Stimulated activated CD4-positive, alpha-beta T cell treated with anti-CD3 and anti-CD28 coated beads, Interleukin-12 subunit alpha, Interleukin-12 subunit beta, amount 100 ng/mL, for 4 hours (primary cell): ENCODE data around the gene COL16A1.

ENCODE experiments used
- DNase-seq: peaks from one replicate; pipeline ENCODE4 v3.0.0-alpha.2; 2020

COL16A1 gene

GRCh38 chr1:31705080-31705866 lies 1.5 kb upstream of the COL16A1 start:
- peak; percentile 52 for DNase-seq

- DNase-seq: no peak
These were observed 658 bp upstream of the COL16A1 start for GRCh38 chr1:31704271-31705079.

DNA sequence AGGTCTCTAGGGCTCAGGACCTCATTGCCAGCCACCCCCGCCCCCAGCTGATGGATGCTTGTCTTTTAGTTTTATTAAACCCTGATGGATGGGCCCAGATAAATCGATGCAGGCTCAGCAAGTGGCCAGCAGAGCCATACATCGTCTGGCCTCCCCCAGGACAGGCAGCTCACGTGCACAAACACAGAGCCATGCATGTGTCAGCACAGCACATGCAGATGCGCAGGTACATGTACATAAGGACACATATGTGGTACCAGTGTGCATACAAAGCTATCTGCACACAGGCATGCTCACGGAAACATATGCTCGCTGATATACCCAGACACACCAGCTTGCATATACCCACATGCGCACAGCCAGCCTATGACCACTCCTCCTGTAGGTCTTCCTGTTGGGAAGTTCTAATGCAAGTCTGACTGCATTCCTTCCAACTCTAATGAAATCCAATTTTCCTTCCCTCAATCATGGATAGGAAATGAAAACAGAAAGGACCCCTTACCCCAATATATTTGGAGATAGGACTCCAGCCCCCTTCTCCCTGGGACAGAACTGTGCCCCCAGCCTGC lies 897 bp downstream of the COL16A1 start:
- no peak for DNase-seq

DNA sequence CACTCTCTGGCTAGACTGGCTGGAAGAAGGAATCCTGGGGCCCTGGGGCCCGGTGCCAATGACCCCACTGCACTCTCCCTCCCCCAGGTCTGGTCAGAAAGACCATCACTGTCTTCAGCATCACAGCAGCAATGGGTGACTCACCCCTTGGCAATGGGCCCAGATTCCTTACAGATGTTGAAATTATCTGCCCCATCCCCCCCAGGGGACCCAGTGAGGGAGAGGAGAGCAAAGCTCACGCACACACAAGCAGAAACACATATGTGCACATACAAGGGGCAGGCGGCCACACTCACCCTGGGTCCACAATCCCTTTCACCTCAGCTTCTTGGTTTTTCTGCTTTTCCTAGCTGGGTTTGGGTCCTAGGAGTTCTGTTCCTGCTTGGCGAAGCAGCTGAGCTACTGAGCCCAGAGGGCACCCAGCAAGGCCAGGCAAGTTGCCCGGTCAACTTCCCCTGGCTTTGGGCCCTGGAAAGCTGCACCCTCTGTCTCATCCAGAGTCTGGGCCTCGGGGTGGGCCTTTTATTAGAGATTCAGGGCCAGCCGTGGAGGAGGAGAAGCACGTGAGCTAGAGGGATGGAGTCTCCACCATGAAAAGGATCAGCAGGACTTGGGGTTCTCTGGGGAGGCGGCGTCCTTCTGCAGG lies 2.6 kb downstream of the COL16A1 start:
- peak; percentile 15 for DNase-seq

- no peak for DNase-seq
These were observed 3.2 kb downstream of the COL16A1 start for GRCh38 chr1:31700468-31701090.

DNA sequence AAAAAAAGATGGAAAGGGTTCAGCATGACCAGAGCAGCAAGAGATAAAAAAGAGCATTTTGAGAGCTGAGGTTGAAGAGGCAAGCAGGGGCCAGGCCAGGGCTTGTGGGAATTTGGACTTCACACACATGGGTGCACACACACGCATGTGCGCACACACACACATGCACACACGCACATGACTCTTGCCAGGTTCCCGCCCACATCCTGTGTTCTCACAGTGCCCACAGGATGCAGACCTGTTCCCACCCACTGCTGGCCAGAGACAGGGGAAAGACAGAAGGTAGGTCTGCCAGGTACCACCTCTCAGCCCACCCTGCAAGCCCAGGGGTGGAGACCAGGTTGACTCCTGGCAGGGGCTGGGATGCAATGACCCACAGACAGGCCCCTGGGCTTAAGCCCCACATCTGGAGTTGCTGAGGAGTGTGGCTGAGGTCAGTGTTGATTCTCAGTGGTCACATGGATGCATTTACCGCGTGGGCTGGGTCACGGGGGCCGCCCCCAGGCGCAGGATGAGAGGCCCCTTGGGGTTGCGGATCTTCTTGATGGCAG lies 4.4 kb downstream of the COL16A1 start:
- DNase-seq: no peak

GRCh38 chr1:31697369-31697984 lies 6.3 kb downstream of the COL16A1 start:
- no peak for DNase-seq

DNA sequence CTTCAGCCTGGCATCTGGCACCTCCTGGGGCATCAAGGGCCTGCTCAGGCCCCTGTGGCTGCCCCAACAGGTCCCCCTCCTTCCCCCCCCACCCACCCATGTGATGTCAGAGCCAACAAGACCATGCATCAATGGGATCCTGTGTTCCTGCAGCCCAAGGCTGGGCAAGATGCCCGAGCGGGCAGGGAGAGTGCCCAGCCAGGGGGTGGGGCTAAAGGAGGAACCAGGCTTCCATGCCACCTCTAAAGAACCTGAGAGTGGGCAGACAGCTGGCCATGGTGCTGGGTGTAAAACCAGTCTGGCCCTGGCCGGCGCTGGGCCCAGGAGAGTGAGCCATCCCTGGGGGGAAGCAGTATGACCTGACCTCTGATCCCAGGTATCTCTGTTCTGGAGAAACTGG lies 7.6 kb downstream of the COL16A1 start:
- DNase-seq: no peak

DNA sequence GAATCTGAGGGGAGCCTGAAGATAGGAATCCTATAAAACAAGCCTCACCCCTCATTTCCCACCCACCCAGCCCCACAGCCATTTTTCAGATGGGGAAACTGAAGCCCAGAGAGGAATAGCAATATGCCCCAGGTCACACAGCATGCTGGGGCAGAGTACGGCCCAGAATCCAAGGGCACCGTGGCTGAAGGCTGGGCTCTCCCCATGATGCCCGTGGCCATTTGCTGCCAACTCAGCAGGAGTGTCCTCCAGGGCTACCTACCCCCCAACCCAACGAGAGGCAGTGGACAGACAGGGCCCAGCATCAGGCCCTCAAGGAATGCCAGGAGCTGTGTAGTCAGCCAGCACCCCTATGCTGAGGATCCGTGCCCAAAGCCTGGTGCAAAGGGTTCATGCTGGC lies 8.5 kb downstream of the COL16A1 start:
- DNase-seq: no peak

DNA sequence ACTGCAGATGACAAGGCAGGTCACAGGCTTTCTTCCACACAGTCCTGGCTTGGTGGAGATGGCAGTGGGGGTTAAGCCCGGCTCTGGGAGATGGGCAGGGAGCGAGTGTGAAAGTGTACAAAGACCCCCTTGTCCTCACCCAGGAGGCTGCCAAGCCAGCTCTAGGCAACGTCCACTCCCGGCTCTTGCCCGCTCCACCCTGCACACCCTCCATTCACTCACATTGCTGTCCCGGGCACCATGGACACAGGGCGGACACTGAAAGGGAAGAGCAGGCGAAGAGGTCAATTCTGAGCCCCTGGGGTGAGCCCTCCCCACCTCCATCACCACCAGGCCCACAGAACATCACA lies 8.9 kb downstream of the COL16A1 start:
- no peak for DNase-seq

DNA sequence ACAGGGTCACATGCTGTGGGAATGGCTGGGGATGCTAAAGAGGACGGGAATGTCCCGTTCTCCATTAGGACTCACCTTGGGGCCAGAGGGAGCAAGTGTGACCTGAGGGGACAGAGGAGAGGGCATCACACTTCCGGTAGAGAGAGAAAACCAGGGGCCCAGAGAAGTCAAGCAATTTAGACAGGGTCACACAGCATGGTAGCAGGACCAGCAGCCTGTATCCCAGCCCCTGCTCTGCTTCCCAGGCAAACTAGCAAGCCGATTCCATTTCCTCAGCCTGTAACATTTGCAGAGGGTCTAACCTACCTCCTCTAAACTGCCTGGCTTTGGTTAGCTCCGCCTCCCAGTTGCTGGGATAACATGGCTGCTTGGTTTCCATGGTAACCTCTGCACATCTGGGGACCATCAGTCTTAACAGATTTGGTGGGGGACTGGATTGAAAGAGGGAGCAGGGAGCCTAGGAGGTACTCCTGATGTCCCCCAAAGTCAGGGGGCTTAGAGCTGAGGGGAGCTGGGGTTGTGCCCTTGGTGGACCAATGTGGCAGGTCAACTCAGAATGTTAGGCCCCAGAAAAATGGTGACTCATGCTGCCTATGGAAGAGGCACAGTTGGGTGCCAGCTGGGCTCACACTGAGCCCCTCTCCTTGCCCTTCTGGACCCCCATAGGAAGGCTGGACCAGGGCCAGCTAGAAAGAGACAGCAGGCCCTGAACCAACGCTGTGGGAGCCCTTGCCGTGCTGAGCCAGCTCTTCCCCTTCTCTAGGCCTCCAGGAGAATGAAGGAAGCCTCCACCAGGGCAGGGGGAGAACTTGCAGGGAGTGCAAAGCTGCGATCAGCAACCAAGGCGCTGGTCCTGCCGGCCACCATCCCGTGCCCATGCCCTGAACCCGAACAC lies 9.5 kb downstream of the COL16A1 start:
- no peak for DNase-seq

DNA sequence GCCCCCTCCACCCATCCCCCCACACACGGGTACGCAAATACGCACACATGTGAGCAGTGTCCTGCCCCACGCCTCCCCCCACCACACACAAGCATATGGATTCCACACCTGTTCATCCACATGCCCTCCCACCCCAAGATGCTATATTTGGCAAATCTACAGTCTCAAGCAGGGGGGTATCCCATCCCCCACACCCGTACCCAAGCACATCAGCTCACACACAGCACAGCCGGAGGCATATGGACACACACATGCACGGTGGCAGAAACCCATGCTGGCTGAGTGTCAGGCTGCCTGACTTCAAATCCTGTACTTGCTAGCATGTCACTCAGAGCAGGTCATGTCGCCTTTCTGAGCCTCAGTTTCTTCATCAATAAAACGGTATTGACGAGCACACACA lies 10.6 kb downstream of the COL16A1 start:
- no peak for DNase-seq

- DNase-seq: no peak
These were observed 11.9 kb downstream of the COL16A1 start for GRCh38 chr1:31691951-31692350.

GRCh38 chr1:31691446-31691845 lies 12.4 kb downstream of the COL16A1 start:
- no peak for DNase-seq

- DNase-seq: no peak
These were observed 12.9 kb downstream of the COL16A1 start for GRCh38 chr1:31690921-31691320.

- DNase-seq: no peak
These were observed 14.0 kb downstream of the COL16A1 start for GRCh38 chr1:31689854-31690253.

GRCh38 chr1:31689379-31689778 lies 14.4 kb downstream of the COL16A1 start:
- no peak for DNase-seq

DNA sequence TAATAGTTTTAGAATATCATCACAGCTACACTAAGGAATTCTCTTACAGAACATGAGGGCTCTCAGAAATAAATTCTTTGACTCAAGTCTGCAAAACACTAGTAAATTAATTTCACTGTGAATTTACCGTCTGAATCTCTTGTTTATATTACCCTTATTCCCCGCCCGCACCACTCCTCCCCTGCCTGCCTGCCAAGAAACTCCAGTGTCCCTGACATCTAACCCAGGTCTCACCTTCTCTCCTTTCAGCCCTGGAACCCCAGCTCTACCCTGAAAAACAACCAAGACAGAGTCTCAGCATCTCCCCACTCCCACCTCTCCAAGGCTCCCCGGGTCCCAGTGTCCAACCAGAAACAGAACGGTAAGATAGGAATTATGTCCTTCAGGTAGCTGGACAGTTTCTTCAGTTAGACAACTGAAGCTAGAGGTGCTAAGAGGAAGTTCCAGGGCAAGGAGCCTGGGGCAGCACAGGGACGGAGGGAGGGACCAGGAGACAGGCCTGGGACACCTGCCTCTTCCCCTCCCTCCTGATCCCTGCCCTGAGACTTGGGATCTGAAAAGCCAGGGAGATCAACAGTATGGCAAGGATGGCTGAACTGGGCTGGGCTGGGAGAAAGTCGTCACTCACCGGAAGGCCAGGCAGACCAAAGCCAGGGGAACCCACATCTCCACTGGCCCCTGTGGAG lies 15.4 kb downstream of the COL16A1 start:
- no peak for DNase-seq

DNA sequence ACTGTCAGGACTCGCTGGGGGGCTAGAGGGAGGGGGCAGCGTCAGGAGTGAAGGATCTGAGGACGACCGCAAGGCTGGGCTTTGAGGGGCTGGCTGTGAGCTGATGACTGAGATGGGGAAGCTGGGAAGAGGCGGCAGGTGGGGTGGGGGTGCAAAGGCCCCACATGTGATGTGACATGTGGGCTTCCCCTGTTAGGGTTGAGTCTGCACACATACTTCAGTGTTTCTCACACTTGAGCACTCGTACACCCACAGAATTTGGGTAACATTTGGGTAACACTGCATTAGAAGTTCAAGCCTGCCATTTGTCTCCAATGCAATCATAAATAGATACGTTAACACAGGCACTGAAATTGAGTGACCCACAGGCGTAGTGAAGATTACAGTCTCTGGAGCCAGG lies 16.2 kb downstream of the COL16A1 start:
- DNase-seq: no peak

GRCh38 chr1:31685795-31686194 lies 18.0 kb downstream of the COL16A1 start:
- no peak for DNase-seq

GRCh38 chr1:31683997-31684396 lies 19.8 kb downstream of the COL16A1 start:
- DNase-seq: no peak
